GM18498 (cell line): ENCODE measurements around the gene PNPLA6.
A peak's percentile ranks its signal among the peaks of the same experiment; 100 is the strongest.

Source experiments
- ATAC-seq: cut with Tn5 transposase; IDR thresholded peaks from one replicate; pipeline ENCODE4 v1.9.1; 2021; ENCODE audit warnings: mild to moderate bottlenecking, moderate library complexity; ENCODE audit not compliant: unreplicated experiment

PNPLA6 gene

DNA sequence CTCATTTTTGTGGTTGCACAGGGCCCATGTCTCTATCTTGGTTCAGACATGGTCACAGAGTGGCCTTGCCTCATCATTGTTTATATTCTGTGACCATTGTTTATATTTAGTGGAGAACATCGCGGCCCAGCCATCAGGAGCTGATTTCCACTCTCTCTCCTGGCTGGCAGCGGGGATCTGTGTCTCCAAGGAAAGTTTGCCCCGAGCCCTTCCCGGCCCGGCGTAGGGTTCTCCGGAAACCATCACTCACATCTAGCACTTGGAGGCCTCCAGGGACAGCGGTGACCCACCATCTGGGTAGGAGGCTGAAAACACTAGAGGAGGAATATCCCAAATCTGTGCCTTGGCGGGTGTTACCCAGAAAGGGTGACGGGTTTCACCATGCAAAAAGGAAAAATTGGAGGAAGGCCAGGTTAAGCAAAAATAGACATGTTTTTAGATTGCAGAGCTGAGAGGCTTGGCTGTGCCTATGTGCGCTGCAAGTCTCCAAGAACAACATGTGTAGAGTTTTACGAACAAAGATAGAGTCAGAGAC lies 20.3 kb upstream of the PNPLA6 start:
- no peak for ATAC-seq

DNA sequence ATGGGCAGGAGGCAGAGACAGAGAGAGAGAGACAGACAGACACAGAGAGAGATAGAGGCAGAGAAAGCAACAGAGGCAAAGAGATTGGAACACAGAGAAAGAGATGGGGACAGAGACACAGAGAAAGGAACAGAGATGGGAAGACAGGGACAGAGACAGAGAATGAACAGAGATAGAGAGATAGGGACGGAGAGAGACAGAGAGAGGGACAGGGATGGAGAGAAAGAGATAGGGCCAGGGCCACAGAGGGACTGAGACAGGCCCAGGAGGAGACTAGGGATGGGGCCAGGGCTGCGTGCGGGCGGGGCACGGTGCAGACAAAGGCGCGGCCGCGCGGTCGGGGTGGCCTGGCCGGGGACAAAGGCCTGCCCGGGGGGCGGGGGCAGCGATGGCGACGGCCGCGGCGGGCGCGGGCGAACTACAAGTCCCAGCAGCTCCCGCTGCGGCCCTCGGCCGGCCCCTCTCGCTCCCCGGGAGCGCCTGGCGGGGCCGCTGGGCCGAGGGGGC lies 19.8 kb upstream of the PNPLA6 start, which contains the start of gene ZNF358:
ZNF358 (plus strand) TSS at position 459 of the 507 bp plus-strand sequence. CDS start 3,140 bp downstream, outside the sequence.
- ATAC-seq = peak; percentile 56

DNA sequence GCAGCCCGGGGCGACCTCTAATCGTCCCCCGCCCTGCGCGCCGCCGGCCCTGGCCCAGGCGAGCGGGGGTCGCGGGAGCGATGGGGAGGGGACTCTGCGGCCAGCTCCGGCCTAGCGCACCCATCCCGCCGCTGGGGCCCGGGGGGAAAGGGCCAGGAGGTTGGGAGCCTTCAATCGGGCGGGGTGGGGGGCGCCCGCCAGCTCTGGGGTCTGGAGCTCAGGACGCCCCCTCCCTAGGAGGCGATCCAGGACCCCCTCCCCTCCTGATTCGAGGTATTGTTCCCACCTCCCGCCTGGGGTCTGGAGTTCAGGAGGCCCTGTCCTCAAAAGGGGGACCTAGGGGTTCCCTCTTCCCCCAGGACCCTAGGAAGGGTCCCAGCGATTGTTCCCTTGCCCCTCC lies 19.2 kb upstream of the PNPLA6 start:
- no peak for ATAC-seq

DNA sequence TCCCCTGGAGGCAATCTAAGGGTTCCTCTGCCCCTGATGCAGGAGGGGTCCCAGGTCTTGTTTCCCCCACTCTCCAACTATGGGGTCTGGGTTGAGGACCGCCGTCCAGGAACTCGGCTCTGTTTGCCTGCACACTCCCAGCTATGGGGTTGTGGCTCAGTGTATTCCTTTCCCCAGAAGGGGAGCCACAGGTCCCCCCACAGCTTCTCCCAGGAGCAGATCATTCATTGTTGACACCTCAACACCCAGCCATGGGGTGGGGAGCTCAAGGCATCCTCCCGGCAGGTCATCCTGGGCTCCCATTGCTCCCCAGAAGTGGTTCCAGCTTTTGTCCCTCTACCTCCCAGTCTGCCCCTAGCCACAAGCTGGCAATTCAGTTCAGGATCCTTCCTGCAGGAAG lies 18.6 kb upstream of the PNPLA6 start:
- no peak for ATAC-seq

DNA sequence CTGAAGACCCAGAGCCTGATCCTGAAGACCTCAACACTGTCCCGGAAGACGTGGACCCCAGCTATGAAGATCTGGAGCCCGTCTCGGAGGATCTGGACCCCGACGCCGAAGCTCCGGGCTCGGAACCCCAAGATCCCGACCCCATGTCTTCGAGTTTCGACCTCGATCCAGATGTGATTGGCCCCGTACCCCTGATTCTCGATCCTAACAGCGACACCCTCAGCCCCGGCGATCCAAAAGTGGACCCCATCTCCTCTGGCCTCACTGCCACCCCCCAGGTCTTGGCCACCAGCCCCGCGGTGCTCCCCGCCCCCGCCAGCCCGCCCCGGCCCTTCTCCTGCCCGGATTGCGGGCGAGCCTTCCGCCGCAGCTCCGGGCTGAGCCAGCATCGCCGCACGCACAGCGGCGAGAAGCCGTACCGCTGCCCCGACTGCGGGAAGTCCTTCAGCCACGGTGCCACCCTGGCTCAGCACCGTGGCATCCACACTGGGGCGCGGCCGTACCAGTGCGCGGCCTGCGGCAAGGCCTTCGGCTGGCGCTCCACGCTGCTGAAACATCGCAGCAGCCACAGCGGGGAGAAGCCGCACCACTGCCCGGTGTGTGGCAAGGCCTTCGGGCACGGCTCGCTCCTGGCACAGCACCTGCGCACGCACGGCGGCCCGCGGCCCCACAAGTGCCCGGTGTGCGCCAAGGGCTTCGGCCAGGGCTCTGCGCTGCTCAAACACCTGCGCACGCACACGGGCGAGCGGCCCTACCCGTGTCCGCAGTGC lies 16.0 kb upstream of the PNPLA6 start:
- no peak for ATAC-seq

DNA sequence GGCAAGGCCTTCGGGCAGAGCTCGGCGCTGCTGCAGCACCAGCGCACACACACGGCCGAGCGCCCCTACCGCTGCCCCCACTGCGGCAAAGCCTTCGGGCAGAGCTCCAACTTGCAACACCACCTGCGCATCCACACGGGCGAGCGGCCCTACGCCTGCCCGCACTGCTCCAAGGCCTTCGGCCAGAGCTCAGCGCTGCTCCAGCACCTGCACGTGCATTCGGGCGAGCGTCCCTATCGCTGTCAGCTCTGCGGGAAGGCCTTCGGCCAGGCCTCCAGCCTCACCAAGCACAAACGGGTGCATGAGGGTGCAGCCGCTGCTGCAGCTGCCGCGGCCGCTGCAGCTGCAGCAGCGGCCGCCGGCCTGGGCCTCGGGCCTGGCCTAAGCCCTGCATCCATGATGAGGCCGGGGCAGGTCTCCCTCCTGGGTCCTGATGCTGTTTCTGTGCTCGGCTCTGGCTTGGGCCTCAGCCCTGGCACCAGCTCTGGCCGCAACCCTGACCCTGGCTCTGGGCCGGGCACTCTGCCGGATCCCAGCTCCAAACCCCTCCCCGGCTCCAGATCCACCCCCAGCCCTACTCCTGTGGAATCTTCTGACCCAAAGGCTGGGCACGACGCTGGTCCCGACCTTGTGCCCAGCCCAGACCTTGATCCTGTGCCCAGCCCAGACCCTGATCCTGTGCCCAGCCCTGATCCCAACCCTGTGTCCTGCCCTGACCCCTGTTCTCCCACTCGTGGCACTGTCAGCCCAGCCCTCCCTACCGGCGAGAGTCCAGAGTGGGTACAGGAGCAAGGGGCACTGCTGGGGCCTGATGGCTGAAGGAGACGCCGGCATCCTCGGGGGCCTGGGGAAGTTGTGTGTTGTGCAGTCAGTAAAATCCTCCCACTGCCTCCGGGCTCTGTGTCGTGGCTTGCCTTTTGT lies 15.1 kb upstream of the PNPLA6 start:
- ATAC-seq = no peak

DNA sequence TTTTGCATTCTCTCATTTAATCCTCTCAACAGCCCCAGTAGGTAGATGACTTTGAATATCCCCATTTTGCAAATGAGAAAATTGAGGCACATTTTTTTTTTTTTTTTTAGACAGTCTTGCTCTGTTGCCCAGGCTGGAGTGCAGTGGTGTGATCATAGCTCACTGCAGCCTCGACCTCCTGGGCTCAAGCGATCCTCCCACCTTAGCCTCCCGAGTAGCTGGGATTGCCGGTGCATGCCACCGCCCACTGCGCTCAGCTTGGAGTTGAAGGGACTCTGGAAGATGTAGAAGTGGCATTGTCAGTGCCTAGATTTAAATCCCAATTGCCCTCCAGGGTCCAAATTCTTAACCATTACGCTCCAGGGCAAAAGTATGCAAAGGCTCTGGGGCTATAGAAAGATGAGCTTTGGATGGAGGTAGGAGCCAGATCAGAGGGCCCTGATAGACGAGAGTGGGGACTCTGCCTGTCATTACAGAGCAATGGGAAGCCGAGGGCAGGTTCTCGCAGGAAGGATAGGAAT lies 13.9 kb upstream of the PNPLA6 start:
- ATAC-seq = no peak

DNA sequence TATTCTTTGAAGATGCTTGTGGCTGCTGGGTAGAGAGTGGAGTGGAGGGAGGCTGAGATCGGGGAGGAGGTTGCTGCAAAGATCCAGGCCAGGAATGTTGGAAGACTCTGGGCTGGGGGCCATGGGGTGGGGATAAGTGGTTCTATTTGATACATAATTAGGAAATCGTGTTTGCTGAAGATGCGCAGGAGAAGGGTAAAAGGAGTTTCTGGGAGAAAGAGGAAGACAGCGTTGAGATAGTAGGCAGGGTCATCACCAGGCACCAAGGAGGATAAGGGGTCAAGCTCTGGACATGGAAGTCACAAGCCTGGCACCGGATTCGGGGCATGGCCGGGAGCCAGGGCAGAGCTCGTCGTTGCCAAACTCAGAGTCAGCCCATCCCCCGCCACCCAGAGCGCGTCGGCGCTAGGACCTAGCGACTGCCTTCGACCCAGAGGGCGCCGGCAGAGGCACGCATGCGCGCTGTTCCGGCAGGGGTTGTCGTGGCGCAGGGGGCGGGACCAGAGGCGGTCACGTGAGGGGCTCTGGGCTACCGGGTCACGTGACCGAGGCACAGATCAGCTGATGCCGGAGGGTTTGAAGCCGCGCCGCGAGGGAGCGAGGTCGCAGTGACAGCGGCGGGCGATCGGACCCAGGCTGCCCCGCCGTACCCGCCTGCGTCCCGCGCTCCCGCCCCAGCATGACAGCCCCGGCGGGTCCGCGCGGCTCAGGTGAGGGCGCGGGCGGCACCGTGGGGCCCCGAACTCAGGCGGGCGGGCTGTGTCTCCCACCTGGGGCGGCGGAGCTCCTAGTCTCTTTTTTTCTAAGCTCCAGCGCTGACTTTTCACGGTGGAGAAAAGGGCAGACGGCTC lies 13.2 kb upstream of the PNPLA6 start, which contains the start of gene MCOLN1:
MCOLN1 (plus strand) TSS at position 553 of the 851 bp plus-strand sequence; CDS start at position 680, 127 bp downstream.
- ATAC-seq = peak; percentile 89

DNA sequence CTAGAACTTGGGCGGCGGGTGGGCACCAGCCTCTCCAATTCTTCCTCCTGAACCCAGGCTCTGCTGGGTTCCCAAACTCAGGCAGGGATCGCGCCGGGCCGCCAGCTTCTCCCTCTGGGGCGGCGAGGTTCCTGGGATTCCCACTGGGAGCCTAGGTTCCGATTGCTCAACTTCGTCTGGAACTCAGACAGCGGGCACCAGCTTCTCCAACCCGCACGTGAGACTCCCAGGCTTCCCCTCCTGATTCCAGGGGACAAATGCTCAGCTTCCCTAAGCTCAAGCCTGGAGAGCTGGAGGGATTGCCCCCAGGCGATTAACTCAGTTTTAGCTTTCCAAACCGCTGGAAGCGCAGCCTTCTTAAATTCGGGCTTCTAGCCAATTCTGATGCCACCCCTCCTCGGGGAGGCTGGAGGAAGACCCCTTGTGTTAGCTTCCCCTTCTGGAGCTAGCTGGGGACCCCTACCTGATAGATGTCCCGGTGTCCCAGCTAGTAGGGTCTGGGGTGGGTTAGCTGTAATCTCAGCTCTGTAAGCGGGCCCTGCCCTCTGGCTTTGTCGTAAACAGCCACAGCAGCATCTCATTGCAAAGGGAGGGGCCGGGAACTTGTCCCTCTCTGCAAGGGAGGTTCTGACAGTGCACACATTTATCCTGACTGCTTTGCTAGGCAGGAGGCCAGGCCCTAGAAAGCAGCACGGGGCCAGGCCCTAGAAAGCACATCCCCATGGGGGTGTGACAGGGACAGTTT lies 12.4 kb upstream of the PNPLA6 start:
- ATAC-seq = no peak

DNA sequence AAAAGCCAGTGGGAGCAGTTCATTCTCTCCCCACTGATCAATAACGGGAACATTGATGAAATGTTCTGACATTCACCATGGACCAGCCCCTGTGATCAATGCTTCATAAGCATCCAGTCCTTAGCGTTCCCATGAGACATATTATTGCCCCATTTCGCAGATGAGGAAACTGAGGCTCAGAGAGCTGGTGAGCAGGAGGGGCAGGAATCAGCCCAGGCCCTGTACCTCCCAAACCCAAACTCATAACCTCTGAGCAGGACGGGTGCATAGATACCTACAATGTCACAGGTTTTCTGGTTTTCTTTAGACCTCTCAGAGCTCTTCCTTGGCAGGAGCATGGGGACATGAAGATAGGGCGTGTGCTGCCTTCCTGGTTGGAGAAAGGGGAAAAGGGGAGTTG lies 11.0 kb upstream of the PNPLA6 start:
- ATAC-seq = no peak

DNA sequence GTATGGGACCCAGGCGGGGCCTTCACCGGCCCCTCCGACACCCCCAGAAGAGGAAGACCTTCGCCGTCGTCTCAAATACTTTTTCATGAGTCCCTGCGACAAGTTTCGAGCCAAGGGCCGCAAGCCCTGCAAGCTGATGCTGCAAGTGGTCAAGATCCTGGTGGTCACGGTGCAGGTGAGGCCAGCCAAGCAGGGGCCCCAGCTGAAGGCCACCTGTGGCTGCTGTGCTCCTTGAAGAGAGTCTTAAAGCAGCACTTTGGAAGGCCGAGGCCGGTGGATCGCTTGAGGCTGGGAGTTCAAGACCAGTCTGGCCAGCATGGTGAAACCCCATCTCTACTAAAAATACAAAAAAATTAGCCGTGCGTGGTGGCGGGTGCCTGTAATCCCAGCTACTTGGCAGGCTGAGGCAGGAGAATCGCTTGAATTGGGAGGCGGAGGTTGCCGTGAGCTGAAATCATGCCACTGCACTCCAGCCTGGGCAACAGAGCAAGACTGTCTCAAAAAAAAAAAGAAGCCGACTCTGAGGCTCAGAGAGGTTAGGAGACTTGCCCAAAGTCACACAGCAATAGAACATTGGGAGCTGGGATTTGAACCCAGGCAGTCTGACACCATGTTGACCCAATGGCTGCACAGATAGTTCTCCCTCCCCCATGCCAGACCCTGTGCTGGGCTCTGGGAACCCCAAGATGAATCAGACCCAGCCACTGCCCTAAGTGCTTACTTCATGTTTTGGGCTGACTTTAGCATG lies 10.4 kb upstream of the PNPLA6 start:
- ATAC-seq = no peak

DNA sequence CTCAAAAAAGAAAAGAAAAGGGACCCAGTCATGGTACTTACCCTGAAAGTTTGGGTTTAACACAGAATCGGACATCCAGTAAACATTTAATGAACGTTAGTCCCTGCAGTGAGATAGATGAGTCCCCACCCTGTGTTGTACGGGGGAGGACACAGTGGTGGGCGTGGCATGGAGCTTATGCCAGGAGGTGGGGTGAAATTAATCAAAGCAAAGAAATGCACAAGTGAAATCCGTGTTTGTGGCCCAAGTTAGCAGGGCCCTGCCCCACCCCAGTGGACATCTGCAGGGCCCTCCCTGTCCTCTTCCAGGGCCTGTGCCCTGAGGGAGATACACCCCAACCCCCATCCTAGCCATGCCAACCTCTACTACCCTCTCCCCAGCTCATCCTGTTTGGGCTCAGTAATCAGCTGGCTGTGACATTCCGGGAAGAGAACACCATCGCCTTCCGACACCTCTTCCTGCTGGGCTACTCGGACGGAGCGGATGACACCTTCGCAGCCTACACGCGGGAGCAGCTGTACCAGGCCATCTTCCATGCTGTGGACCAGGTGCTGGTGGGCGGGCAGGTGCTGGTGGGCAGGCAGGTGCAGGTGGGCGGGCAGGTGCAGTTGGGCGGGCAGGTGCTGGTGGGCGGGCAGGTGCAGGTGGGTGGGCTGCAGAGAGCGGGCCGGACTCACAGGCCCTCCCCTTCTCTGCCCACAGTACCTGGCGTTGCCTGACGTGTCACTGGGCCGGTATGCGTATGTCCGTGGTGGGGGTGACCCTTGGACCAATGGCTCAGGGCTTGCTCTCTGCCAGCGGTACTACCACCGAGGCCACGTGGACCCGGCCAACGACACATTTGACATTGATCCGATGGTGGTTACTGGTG lies 9.2 kb upstream of the PNPLA6 start:
- ATAC-seq = no peak

DNA sequence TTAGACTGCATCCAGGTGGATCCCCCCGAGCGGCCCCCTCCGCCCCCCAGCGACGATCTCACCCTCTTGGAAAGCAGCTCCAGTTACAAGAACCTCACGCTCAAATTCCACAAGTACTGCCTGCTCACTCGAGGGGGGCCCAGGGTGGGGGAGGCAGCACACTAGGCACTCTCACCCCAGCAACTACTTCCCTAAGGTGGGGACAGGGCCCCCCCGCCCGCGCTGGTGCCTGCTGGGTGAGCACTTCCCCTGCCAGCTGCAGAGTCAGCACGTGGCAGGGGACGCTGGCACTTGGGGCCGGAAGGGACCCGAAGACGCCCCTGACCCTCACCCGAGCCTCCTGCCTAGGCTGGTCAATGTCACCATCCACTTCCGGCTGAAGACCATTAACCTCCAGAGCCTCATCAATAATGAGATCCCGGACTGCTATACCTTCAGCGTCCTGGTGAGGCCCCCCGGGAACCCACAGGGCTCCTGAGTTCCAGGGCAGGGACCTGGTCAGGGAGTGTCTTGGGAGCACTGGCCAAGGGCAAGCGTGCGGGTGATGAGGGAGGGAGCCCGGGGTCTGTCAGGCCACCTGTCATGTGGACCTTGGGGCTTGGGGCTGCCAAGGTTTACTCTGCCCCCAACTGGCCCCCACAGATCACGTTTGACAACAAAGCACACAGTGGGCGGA lies 7.9 kb upstream of the PNPLA6 start:
- ATAC-seq = no peak

DNA sequence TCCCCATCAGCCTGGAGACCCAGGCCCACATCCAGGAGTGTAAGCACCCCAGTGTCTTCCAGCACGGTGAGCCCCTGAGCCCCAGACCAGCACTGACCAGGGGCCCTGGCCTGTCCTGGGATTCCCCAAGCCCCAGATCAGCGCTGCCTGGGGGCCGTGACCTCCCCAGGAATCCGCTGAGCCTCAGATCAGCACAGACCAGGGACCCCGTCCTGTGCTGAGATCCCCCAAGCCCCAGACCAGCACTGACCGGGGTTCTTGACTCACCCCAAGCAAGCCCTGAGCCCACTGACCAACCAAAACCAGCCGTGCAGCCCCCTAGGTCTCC lies 7.4 kb upstream of the PNPLA6 start:
- ATAC-seq = no peak

DNA sequence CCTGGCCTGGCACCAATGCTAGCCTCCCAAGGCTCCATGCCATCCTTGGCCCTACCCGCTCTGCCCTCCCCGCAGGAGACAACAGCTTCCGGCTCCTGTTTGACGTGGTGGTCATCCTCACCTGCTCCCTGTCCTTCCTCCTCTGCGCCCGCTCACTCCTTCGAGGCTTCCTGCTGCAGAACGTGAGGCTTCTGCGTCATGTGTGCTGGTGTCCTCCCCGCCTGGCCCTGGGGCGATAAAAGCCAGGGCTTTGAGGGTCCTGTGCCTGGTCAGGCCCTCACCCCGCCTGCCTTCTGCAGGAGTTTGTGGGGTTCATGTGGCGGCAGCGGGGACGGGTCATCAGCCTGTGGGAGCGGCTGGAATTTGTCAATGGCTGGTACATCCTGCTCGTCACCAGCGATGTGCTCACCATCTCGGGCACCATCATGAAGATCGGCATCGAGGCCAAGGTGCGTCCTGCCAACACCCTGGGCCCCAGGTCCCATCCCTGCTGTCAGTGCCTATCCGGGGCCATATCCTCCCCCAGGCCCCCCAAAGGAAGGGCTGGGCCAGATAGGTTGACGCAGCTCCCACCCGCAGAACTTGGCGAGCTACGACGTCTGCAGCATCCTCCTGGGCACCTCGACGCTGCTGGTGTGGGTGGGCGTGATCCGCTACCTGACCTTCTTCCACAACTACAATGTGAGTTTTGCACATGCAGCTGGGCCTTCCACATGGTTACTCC lies 6.8 kb upstream of the PNPLA6 start:
- ATAC-seq = no peak

DNA sequence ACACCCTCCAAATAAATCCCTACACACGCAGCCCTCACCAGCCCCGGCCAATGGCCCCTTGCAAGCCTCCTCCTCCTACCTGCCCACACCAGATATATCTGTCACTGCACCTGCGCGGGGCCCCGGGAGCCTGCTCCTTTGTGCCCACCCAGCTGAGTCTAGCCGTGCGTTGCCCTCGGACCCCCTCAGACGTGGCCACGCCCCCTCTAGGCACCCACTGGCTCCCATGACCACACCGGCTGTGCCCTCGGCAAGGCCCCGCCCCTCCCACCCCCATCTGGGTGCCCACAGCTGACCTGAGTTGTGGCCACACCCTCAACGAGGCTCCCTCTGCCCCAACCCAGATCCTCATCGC lies 6.3 kb upstream of the PNPLA6 start:
- no peak for ATAC-seq
